ENCODE measurements around the gene RGS1.

RGS1 gene

GRCh38 chr1:192627901-192628300, 52.3 kb downstream of the RGS1 start:
- DNase-seq: no peak

GRCh38 chr1:192628396-192629057, 53.0 kb downstream of the RGS1 start:
- DNase-seq: no peak

GRCh38 chr1:192629612-192630011, 54.0 kb downstream of the RGS1 start:
- DNase-seq: no peak
